Upper lobe of right lung (tissue), 1 donor: ENCODE measurements around the gene ABCA9. TPM values are rescaled to one million over a fixed set of nuclear protein-coding genes. Genes with fewer than 3 reads are reported as not detected.
"Not testable (repeated sequence)": the region's sequence is repeated elsewhere in the genome, so short reads cannot be mapped to it uniquely, and the experiment has no call there.

Source experiments
- ATAC-seq: fragments of 200-7000 bp; cut with Tn5 transposase; one replicate; pipeline ENCODE4 v1.9.1; 2020; ENCODE audit warnings: mild to moderate bottlenecking, moderate library complexity
- DNase-seq: peaks from one replicate; pipeline ENCODE4 v3.0.0-alpha.2; 2020
- H3K27ac ChIP-seq: fragments of 200-600 bp; one replicate; pipeline ENCODE4 v1.8.0; 2022
- H3K27me3 ChIP-seq: fragments of 200-600 bp; one replicate; pipeline ENCODE4 v1.8.0; 2022; ENCODE audit warnings: mild to moderate bottlenecking
- H3K36me3 ChIP-seq: fragments of 200-600 bp; one replicate; pipeline ENCODE4 v1.8.0; 2022
- H3K4me1 ChIP-seq: fragments of 200-600 bp; one replicate; pipeline ENCODE4 v1.8.0; 2022
- H3K4me3 ChIP-seq: fragments of 200-600 bp; one replicate; pipeline ENCODE4 v1.8.0; 2022; ENCODE audit warnings: mild to moderate bottlenecking
- H3K9me3 ChIP-seq: fragments of 200-600 bp; one replicate; pipeline ENCODE4 v1.8.0; 2022
- intact Hi-C: fragments of 100-400 bp; cut with DNase I; formaldehyde crosslinking; loops from one replicate; pipeline ENCODE4 v1.11.0; 2022
- total RNA-seq: library from RNA; stranded (reverse); fragmentation: NEBNext Ultra II Directional; extraction: Animal tissue kit (Norgen Biotek cat#: 25700); gene quantifications from one replicate; pipeline ENCODE4 v1.2.1, GENCODE V29; 2021
- TF ChIP-seq, protein P1 (sequence below): fragments of 200-600 bp; IDR thresholded peaks from one replicate; pipeline ENCODE4 v1.8.0; 2022; ENCODE audit warnings: antibody characterized with exemption
- donor health status: DM: no; HTN: yes; CAD: no; lungs with severe emphysema.

The ABCA9 gene
- total RNA-seq, 1 donor from 2014 or later: 11.1 TPM

- intact Hi-C loops: no loop called here
- DNase-seq (no peak), ATAC-seq (no peak)
These were observed 47.6 kb downstream of the ABCA9 start for GRCh38 chr17:69012895-69013805.

GRCh38 chr17:69009930-69010329, 50.8 kb downstream of the ABCA9 start:
- intact Hi-C loops: no loop called here
- H3K36me3 ChIP-seq: no peaks in the 10 kb centered on the region
- no peak for ATAC-seq
- H3K27ac ChIP-seq: no peak overlapping the region
- TF ChIP-seq, protein P1, sequence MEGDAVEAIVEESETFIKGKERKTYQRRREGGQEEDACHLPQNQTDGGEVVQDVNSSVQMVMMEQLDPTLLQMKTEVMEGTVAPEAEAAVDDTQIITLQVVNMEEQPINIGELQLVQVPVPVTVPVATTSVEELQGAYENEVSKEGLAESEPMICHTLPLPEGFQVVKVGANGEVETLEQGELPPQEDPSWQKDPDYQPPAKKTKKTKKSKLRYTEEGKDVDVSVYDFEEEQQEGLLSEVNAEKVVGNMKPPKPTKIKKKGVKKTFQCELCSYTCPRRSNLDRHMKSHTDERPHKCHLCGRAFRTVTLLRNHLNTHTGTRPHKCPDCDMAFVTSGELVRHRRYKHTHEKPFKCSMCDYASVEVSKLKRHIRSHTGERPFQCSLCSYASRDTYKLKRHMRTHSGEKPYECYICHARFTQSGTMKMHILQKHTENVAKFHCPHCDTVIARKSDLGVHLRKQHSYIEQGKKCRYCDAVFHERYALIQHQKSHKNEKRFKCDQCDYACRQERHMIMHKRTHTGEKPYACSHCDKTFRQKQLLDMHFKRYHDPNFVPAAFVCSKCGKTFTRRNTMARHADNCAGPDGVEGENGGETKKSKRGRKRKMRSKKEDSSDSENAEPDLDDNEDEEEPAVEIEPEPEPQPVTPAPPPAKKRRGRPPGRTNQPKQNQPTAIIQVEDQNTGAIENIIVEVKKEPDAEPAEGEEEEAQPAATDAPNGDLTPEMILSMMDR: no peak
- no peak overlapping the region for H3K4me3 ChIP-seq
- H3K4me1 ChIP-seq: no peaks in the 10 kb centered on the region
- DNase-seq: no peak
- no peaks in the 10 kb centered on the region for H3K9me3 ChIP-seq
- H3K27me3 ChIP-seq: no peaks in the 10 kb centered on the region

More at GRCh38 chr17:69012895-69013805, 47.6 kb downstream of the ABCA9 start:
- Histone ChIP-seq H3K27ac (no peak overlapping the region), H3K4me3 (no peak overlapping the region), H3K4me1 (no peaks in the 10 kb centered on the region), H3K27me3 (no peaks in the 10 kb centered on the region), H3K36me3 (peaks cover 6% of the 10 kb centered on the region), H3K9me3 (no peaks in the 10 kb centered on the region)
- TF ChIP-seq, protein P1: no peak

- H3K27me3 ChIP-seq, ATAC-seq, H3K36me3 ChIP-seq, H3K27ac ChIP-seq, H3K9me3 ChIP-seq, intact Hi-C loops, H3K4me1 ChIP-seq, DNase-seq, H3K4me3 ChIP-seq: not testable (repeated sequence)
These were observed 56.0 kb downstream of the ABCA9 start for GRCh38 chr17:69004759-69005158.

- H3K36me3 ChIP-seq, DNase-seq, H3K27ac ChIP-seq, H3K27me3 ChIP-seq, H3K4me3 ChIP-seq, ATAC-seq, H3K9me3 ChIP-seq, intact Hi-C loops, H3K4me1 ChIP-seq: not testable (repeated sequence)
These were observed 61.0 kb downstream of the ABCA9 start for GRCh38 chr17:68999743-69000142.

GRCh38 chr17:68993112-68993511, 67.6 kb downstream of the ABCA9 start:
- no peak for DNase-seq
- intact Hi-C loops: no loop called here
- Histone ChIP-seq H3K9me3 (no peaks in the 10 kb centered on the region), H3K36me3 (no peaks in the 10 kb centered on the region), H3K27ac (no peak overlapping the region), H3K4me1 (no peaks in the 10 kb centered on the region), H3K27me3 (no peaks in the 10 kb centered on the region), H3K4me3 (no peak overlapping the region)
- TF ChIP-seq, protein P1: no peak
- no peak for ATAC-seq

- no peak overlapping the region for H3K4me3 ChIP-seq
- no peaks in the 10 kb centered on the region for H3K36me3 ChIP-seq
- ATAC-seq (no peak), DNase-seq (no peak)
- no peaks in the 10 kb centered on the region for H3K9me3 ChIP-seq
- TF ChIP-seq, protein P1: no peak
- H3K4me1 ChIP-seq: no peaks in the 10 kb centered on the region
- H3K27me3 ChIP-seq: no peaks in the 10 kb centered on the region
- intact Hi-C loops: no loop called here
- H3K27ac ChIP-seq: no peak overlapping the region
These were observed 72.8 kb downstream of the ABCA9 start for GRCh38 chr17:68987966-68988365.
